H1 (cell line): ENCODE data around the gene CHD9. TPM values are rescaled to one million over a fixed set of nuclear protein-coding genes. Genes with fewer than 3 reads are reported as not detected.

Experiments
- ATF2 ChIP-seq: IDR thresholded peaks from 2 replicates; pipeline ENCODE4 v1.6.1; 2012; ENCODE audit warnings: low read length, inconsistent platforms
- CTCF ChIP-seq, 3 experiments: IDR thresholded peaks; 1 replicate in 2 of 3; 2 replicates in 1 of 3; pipeline versions ENCODE4 v1.5.1 to v1.6.1; 2011; ENCODE audit warnings: low read length in 3 of 3, mild to moderate bottlenecking in 3 of 3, inconsistent platforms in 2 of 3, low read depth in 1 of 3, moderate library complexity in 1 of 3; ENCODE audit not compliant: insufficient read depth in 1 of 3; ENCODE audit errors: control extremely low read depth in 1 of 3
- KDM4A ChIP-seq: IDR thresholded peaks from one replicate; pipeline ENCODE4 v1.7.1; 2012; ENCODE audit warnings: low read depth, mild to moderate bottlenecking, moderate library complexity, low read length, inconsistent platforms; ENCODE audit not compliant: severe bottlenecking
- RAD21 ChIP-seq, 2 experiments: IDR thresholded peaks in 1 of 2; conservative IDR thresholded peaks in 1 of 2; 2 replicates each; pipeline ENCODE4 v1.6.1; 2011; ENCODE audit warnings: low read depth in 2 of 2, low read length in 2 of 2, improper control_type of control experiment in 1 of 2, inconsistent platforms in 1 of 2, mild to moderate bottlenecking in 1 of 2, moderate library complexity in 1 of 2
- RBBP5 ChIP-seq: IDR thresholded peaks from 2 replicates; pipeline ENCODE4 v1.7.1; 2012; ENCODE audit warnings: low read depth, mild to moderate bottlenecking, inconsistent platforms, low read length, moderate library complexity, borderline replicate concordance
- SP4 ChIP-seq: IDR thresholded peaks from 2 replicates; pipeline ENCODE4 v1.6.1; 2012; ENCODE audit warnings: low read length, inconsistent platforms
- TEAD4 ChIP-seq: IDR thresholded peaks from 2 replicates; pipeline ENCODE4 v1.6.1; 2012; ENCODE audit warnings: low read depth, low read length, inconsistent platforms, mixed read lengths
- USF2 ChIP-seq: IDR thresholded peaks from 2 replicates; pipeline ENCODE4 v1.6.1; 2011; ENCODE audit warnings: low read length, improper control_type of control experiment
- polyA plus RNA-seq, 7 experiments: library from polyadenylated mRNA; depleted of rRNA in 3 of 7; stranded (reverse) in 5 of 7; unstranded in 2 of 7; fragments of >200 nt in 5 of 7; fragments of 200-250 nt in 2 of 7; gene quantifications; 1 replicate in 5 of 7; 2 replicates in 1 of 7; 4 replicates in 1 of 7; pipeline versions ENCODE4 v1.2.1 to v1.2.3, GENCODE V29; 2011 to 2013; ENCODE audit warnings: missing spikeins in 2 of 7, mixed read lengths in 2 of 7
- total RNA-seq: library from RNA; stranded (reverse); fragmentation: NEBNext Ultra II Directional; extraction: Animal tissue kit (Norgen Biotek cat#: 25700); gene quantifications from 2 replicates; pipeline ENCODE4 v1.2.1, GENCODE V29; 2021

CHD9 gene
- total and polyA plus RNA-seq, 2 of the 8 experiments (the other 6 are each of a cell fraction or from before 2014, with no cell fraction given) = 9.9 to 32.4 TPM

GRCh38 chr16:53154513-53154912 is 99.7 kb downstream of the CHD9 start (continued):
- TF ChIP-seq USF2 (no peak), SP4 (no peak), ATF2 (no peak), CTCF (IDR thresholded peaks at IDR 0.05; ENCODE audit: control extremely low read depth in 1 of 3, insufficient read depth in 1 of 3, low read depth in 1 of 3, low read length in 3 of 3) (no peak), RAD21 (IDR thresholded peaks at IDR 0.05 in 1 of 2, conservative IDR thresholded peaks at IDR 0.05 in 1 of 2; ENCODE audit: low read depth in 2 of 2, low read length in 2 of 2) (no peak), RBBP5 (no peak), KDM4A (no peak), TEAD4 (no peak)
